SIG-M5 (cell line): ENCODE results near the gene SCFD2.
"Not testable (repeated sequence)": the region's sequence is repeated elsewhere in the genome, so short reads cannot be mapped to it uniquely, and the experiment has no call there.

Source experiments
- DNase-seq: peaks from one replicate; lab custom pipeline; 2025; lab: John Stamatoyannopoulos, UW

SCFD2 gene

DNA sequence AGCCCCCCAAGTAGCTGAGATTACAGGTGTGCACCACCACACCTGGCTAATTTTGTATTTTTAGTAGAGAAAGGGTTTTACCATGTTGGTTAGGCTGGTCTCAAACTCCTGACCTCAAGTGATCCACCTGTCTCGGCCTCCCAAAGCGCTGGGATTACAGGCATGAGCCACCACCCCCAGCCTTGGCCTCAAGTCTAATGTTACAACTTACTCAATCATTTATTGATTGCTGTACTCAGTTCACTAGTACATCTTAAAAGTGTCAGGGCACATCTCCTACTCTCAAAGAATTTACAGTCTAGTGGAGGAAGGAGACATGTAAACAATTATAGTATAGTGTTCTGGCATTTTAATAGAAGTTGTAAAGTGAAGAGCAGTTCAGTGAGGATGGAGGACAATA lies 19.5 kb downstream of the SCFD2 start:
- not testable (repeated sequence) for DNase-seq

DNA sequence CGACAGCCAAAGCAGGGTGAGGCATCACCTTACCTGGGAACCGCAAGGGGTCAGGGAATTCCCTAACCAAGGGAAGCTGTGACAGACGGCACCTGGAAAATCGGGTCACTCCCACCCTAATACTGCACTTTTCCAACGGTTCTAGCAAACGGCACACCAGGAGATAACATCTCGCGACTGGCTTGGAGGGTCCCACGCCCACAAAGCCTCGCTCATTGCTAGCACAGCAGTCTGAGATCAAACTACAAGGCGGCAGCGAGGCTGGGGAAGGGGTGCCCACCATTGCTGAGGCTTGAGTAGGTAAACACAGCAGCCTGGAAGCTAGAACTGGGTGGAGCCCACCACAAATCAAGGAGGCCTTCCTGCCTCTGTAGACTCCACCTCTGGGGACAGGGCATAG lies 25.7 kb downstream of the SCFD2 start:
- DNase-seq: not testable (repeated sequence)

DNA sequence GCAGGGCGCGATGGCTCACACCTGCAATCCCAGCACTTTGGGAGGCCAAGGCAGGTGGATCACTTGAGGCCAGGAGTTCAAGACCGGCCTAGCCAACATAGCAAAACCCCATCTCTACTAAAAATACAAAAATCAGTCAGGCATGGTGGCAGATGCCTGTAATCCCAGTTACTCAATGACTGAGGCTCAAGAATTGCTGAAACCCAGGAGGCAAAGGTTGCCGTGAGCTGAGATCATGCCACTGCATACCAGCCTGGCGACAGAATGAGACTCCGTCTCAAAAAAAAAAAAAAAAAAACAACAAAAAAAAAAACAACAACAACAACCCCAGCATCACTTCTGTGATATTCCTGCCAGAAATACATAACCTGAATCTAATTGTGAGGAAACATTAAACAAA lies 30.9 kb downstream of the SCFD2 start:
- DNase-seq: not testable (repeated sequence)

DNA sequence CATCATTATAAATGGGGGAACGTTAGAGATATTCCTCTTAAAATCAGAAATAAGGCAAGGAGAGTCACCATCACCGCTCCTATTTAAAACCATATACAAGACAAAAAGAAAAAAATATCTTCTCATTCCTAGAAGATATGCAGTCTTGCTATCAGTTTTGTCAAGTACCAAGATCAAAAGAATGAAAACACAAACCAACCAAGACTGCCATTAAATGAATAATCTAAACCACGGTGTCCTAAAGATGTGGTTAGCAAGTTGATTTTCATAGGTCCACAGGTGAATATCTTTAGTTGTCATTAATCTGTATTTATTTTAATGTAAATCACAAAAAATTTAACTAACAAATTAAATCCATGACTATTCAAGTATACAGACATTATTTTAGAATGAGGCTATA lies 39.3 kb downstream of the SCFD2 start:
- no peak for DNase-seq

DNA sequence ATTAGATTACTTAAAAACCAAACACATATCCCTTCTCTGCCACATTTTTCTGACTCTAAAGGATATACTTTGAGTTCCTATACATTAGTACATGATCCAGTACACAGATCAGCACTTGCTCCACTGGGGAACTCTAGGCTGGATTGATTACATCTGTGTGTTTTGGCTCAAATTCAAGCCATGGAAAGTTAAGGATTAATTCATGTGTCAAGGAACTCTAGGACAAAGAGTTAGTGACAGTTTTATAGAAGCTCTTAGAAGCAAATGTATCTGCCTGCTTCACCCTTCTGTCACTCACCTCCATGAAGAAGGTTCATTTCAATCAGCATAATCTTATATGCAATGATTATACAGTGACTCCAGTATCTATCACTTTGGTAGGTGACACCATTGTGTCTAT lies 43.2 kb downstream of the SCFD2 start:
- no peak for DNase-seq

DNA sequence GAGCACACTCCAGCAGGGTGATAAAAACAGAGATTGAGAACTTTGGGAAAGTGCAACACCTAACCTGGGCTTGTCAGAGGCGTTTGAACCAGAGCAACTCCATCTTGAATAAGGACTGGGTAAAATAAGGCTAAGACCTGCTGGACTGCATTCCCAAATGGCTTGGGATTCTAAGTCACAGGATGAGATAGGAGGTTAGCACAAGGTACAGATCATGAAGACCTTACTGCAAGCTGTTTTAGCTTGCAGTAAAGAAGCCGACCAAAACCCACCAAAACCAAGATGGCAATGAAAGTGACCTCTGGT lies 43.9 kb downstream of the SCFD2 start:
- DNase-seq: no peak

DNA sequence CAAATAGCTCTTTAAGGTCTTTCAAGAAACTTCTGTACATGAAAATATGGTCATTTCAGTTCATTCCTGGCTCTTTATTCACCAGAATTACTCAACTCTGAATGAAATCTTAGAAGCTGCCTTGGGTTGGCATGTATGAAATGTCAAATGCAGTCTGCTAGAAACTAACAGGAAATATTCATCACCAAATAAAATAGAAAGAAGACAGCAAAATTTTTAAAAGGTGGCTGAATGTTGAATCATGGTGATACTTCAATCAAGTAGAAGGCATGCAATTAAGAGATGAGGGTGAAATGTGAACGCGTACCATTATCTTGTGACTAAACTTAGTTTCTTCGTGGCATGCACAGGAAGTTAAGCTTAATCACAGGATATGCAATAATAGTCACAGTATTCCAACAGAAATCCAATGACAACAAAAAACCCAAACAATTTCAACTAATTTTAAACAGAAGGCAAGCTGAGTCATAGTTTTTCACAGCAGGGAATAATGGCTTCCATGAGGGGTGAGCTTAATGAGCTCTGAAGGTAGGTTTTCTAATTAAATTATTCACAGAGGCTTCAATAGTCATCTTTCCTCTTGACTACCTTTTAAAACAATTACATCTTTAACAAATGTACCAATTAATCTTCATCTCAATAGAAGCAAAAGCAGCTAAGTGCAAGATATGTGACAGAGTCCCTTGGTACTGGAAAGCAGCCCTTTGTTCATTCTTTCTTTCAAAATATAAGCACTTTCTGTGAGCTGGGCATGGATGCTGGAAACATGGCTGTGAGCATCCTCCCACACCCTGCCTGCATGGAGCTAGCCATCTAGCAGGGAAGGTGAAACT lies 44.5 kb downstream of the SCFD2 start:
- DNase-seq: no peak

DNA sequence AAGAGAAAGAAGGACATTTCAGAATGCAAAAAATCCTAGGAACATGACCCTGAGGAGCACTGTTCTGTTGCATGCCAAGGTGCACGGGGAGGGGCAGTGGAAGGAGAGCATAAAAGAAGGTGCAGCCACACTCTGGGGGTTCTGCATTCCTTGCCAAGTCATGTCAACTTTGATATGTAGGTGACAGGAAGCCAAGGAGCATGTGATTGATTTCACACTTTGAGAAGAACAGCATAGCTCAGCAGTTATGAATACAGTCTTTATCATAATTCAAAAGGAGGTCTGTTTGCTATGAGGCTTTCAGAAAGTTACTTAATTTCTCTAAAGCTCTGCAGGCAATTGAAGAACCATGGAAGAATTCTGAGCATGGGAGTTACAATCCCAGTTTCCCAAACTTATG lies 50.6 kb downstream of the SCFD2 start:
- no peak for DNase-seq

DNA sequence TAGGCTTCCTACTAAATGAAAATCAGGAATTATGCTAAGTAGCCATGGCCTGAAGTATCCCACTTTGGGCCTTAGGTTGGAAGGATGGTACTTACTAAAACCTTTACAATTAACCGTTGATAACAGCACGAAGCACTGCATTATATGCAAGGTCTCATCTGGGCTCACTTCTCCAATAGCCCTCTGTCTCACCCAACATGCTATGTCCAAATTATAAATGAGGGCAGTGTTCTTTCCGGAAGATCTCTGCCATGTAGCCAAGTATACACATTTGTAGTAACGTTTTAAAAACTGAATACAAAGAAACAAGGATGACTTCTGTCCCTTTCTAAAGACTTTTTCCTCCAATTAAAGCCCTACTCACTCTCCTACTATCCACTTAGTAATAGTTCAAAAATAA lies 51.6 kb downstream of the SCFD2 start:
- DNase-seq: no peak

DNA sequence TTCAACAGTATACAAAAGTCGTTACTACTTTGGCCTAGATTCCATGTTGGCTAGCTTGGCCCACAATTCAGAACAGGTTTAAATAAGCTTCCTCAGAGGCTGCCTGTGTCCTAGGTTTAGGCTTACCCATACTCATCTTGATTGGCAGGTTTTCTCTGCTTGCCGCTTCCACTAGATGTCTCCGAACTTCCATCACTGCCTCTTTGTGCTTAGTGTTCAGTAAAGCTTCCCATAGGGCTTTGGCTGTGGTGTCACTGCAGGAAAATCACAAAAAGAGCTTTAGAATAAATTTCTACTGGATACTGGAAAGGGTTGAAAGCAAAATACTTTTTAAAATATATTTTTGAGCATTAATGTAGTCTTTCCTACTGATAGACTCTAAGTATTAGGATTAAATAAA lies 52.4 kb downstream of the SCFD2 start:
- no peak for DNase-seq

DNA sequence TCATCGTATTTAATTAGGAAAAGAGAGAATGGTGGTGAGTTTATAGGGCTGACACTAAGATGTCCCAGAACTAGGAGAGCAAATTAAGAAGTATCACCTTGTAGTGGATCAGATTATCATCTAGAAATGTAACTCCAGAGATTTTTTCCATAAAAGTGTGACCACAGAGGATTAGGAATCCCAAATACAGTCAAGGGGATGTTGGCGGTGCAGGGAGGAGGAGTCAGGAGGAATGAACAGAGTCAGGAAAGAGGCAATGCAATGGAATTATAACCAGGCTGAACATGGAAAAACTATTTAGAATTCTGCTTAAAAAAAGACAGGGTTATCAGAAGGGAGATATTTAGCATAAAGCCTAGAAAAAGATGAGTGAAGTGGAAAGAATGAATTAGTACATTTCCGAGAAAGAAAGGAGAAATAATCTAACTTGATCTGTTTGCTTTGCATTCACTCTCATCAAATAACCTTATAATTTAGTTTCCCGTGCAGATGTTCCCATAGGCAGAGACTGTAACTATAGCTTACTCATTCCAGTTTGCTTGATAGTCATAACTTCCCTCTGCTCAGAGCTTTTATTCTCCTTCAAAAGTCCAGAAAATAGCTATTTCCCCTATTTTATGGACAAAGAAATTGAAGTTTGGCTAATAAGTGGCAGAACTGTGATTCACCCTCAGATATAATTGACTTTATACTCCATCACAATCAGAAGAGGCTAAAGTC lies 56.4 kb downstream of the SCFD2 start:
- no peak for DNase-seq

DNA sequence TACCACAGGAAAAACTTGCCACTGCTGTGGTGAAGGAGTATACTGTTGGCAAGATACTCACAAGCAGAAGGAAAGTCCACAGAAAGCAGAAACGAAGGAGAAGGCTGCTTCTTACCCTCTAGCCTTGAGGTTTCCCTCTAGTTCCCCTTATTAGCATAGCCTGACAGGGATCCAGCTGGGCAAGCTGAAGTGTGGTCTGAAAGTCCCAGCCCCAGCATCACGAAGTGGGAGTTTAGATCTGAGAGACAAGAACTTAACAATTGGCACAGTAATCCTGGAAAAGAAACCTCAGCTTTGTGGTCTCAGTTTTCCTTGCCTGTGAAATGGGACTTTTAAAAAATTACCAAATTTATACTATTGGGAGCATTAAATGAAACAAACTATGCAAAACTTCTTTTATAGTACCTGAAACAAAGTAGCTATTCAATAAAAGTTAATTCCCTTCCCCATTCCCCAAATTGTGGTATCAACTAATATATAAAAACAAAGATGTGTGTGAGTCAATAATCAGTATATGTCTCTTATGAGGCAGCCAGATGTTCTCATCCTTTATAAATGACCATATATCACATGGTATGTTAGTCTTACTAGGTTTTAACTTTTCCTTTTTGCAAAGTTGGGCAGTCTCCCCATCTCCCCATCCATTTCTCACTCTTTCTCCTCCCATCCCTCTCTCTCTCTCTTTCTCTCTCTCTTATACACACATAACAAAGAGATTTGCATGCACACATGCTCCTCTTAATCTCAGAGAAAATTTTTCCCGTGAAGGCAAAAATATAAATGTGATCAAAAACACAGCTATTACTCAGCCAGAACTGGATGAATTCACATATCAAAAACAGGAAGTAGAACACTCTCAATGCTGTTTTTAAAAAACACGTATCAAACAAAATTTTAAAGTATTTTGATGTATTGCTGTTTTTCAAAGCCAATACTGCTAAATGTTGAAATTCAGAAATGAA lies 57.8 kb downstream of the SCFD2 start:
- no peak for DNase-seq

DNA sequence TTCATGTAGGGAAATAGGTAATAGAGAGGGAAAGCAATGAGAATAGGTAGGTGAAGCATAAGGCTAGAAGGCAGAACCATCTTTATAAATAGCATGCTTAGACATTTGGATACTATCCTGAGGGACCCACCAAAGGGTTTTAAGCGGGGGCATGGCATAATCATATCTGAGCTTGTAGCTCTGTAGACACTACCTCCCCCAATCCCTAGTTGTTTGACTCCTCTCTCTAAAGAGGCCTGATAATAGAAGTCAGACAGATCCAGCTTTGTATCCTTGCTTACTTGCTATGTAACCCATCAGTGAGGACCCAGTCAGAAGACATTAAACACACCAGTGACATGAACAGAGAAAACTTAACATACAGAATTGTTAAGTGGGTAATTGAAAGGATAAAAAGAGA lies 58.7 kb downstream of the SCFD2 start:
- no peak for DNase-seq

DNA sequence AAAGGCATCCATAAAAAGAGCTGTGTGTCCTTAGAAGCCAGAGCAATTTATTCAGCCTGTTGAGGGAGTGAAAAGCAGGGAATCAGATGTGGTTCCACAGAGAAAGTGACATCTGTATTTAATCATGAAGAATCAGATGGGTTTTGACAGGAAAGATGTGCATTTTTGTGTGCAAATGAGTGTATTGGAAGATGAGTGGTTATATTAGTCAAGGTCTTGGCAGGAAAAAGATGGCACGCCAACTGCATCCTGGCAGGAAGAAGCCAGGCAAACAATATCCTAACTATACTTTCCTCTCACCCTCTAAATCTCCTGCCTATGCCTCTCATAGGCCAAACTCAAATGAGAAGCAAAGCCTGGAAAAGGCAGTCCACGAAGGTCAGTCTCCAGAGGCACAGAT lies 59.1 kb downstream of the SCFD2 start:
- no peak for DNase-seq

DNA sequence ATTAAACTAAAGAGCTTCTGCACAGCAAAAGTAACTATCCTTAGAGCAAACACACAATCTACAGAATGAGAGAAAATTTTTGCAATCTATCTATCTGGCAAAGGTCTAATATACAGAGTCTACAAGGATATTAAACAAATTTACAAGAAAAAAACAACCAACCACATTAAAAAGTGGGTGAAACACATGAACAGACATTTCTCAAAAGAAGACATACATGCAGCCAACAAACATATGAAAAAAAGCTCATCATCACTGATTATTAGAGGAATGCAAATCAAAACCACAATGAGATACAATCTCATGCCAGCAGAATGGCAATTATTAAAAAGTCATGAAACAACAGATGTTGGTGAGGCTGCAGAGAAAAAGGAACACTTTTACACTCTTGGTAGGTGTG lies 73.7 kb downstream of the SCFD2 start:
- not testable (repeated sequence) for DNase-seq

DNA sequence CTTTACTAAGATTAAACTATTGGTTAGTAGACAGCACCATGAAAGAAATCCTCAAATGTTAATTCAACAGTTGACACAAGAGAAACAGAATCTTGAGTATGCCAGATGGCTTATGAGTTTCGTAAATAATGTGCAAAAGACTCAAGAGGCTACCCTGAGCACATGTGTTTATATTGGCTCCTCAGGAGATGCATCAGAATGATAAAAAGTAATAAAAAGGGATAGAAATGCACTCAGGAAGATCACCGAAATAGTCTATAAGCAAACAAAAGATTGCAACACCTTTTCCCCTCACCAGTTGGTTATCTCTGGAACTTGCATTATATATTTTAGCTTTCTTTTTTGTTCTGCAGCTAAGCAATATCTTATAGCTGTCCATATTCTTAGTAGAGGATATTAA lies 84.4 kb downstream of the SCFD2 start:
- DNase-seq: no peak

DNA sequence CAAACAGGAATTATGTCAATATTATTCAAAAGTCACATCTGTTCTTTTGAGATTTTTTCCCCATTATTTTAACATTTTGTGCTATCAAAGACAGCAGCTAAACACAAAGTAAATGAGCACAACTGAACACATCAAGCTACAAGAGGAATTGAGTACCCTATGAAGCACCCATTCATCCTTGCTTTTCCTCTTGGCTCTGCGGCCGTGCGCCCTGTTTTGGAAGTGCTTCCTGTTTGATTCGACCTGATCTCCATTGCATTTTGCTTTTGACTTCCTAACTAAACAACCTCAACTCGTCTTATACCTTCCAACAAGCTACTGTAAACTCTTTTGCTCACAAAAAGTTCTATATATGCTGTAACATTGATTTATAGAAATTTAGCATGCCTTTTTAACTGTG lies 85.0 kb downstream of the SCFD2 start:
- no peak for DNase-seq

DNA sequence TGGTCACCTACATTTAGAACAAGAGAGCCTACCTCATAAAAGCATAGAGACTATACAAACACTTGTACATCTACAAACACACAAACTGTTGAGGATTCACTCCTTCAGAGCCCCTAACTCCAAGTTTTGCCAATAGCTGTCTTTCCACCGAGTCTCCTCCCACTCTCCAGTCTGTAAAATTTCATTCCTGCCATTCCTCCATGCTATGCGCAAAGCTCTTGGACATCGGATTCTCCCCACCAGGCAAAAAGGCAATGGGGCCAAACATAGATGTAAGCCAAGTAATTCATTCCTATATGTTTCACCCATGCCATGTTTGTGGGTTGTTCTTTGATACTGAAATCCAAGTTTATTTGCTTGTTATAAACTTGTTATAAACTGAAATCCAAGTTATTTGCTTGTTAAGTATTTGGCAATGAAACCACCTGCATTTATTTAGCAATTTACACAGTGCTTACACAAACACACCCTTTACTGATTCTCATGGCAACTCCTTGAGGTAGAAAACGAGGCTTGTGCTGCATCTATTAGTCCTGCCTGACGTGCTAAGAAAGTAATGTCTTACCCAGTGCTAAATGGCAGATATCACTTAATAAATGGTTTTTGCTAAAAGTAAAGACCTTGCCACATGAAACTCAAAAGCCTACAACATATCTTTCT lies 91.1 kb downstream of the SCFD2 start:
- DNase-seq: no peak

DNA sequence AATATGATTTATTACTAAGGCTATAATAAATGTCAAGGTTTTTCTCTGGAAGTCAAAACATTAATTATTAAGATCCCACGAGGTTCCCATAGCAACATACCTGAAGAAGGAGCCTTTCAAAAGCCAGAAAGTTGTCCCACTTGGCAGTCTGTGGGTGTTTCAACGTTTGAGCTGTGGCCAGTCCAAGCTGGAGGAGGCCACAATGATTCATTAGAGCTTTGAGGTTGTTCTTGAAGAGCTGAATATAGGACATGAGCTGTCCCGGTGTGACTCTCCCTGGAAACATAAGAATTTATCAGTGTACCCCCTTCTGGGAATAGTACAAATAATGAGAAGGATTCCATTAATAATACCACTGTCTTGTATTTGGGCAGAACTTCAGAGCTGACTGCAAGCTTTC lies 92.1 kb downstream of the SCFD2 start:
- DNase-seq: no peak

DNA sequence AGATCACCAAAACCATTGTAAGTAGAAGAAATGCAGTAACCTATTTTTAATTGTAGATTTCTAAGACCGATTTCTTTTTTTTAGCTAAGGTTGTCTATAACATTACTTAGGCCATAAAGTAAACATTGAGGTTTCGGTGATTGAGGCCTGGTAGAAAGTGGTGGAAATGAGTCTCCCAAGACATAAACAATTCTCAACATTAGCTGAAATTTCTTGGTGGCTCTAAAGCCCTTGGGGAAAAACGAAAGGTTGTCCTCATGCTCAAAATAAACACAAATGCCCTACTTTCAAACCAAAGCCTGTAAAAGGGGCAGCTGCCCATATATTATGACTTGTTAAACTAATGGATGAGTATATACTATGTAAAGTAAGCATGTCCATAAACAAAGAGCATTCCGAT lies 98.8 kb downstream of the SCFD2 start:
- DNase-seq: no peak

DNA sequence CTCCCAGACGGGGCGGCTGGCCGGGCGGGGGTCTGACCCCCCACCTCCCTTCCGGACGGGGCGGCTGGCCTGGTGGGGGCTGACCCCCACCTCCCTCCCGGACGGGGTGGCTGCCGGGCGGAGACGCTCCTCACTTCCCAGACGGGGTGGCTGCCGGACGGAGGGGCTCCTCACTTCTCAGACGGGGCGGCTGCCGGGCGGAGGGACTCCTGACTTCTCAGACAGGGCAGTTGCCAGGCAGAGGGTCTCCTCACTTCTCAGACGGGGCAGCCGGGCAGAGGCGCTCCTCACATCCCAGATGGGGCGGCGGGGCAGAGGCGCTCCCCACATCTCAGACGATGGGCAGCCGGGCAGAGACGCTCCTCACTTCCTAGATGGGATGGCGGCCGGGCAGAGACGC lies 109.9 kb downstream of the SCFD2 start:
- DNase-seq: not testable (repeated sequence)

DNA sequence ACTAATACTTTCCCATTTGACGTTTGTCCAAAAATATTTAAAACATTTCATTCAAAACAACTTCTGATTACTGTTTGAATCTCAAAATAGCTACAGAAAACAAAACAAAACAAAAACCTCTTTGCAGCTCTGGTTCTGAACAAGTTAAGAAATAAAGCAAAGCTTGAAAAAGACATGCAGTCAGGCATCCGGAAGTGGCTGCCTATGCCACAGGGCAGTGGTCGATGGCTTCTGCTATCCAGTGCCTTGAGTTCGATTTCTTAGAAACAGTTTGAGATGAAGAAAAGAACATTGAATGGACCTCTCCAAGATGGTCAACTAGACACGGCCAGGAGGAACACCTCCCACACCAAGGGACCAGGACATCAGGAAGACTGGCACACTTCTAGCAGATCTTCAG lies 125.3 kb downstream of the SCFD2 start:
- no peak for DNase-seq
